ENCODE measurements around the gene INHBB. TPM values are rescaled to one million over a fixed set of nuclear protein-coding genes. Genes with fewer than 3 reads are reported as not detected.

Gene INHBB
- total RNA-seq, 1 experiment from 2014 or later = 0.27 TPM

- no peaks in the 10 kb centered on the region for H3K27me3 ChIP-seq (ENCODE audit: insufficient read depth, low read length)
- BruUV-seq (replicated peaks) = no TSS peak
- no peak overlapping the region for H3K4me3 ChIP-seq (replicated peaks in 1 of 2; ENCODE audit: low read depth in 1 of 2, low read length in 2 of 2)
- ChIA-PET CTCF (no interaction called here), POLR2A (no interaction called here), RAD21 (ENCODE audit: low non-redundant PET in 1 of 2, low total read pairs in 2 of 2, uncharacterized antibody in 2 of 2, unreplicated experiment in 2 of 2) (no interaction called here)
- no peaks in the 10 kb centered on the region for H4K20me1 ChIP-seq (ENCODE audit: insufficient read depth)
- no peak overlapping the region for H2AFZ ChIP-seq (ENCODE audit: low read depth, low read length, poor library complexity, severe bottlenecking)
- intact Hi-C loops (cut with micrococcal nuclease) = no loop called here
- H3K27ac ChIP-seq (ENCODE audit: low read depth, low read length) = no peak overlapping the region
- H3K36me3 ChIP-seq (ENCODE audit: control insufficient read depth in 1 of 2, insufficient read depth in 2 of 2, low read length in 2 of 2) = no peaks in the 10 kb centered on the region
- no peaks in the 10 kb centered on the region for H3K79me2 ChIP-seq (ENCODE audit: insufficient read depth, low read length)
- no peaks in the 10 kb centered on the region for H3K9me3 ChIP-seq (ENCODE audit: control insufficient read depth in 1 of 2, insufficient read depth in 1 of 2, low read depth in 1 of 2, low read length in 2 of 2)
- H3K9me2 ChIP-seq (ENCODE audit: insufficient read depth) = no peaks in the 10 kb centered on the region
- DNase-seq (ENCODE audit: low read depth, low spot score) (no peak), ATAC-seq (no peak)
- no peak overlapping the region for H3K4me2 ChIP-seq (ENCODE audit: low read length)
- no peak overlapping the region for H3K9ac ChIP-seq (ENCODE audit: low read length)
- TF ChIP-seq EGR1 (IDR thresholded peaks at IDR 0.05; ENCODE audit: low read depth) = no peak
- TF ChIP-seq POLR2A (IDR thresholded peaks at IDR 0.05; ENCODE audit: borderline replicate concordance, extremely low read depth, insufficient read depth, insufficient read length) = no peak
- H3K4me1 ChIP-seq (ENCODE audit: control insufficient read depth in 1 of 2, insufficient read depth in 2 of 2, low read length in 2 of 2) = peaks cover 2 to 9% of the 10 kb centered on the region in 2 experiments; a peak in 3 of 4 replicates
Observed at GRCh38 chr2:120321721-120322284, 24.1 kb upstream of the INHBB start.

- H3K79me2 ChIP-seq (ENCODE audit: insufficient read depth, low read length) = no peaks in the 10 kb centered on the region
- no peaks in the 10 kb centered on the region for H3K9me3 ChIP-seq (ENCODE audit: control insufficient read depth in 1 of 2, insufficient read depth in 1 of 2, low read depth in 1 of 2, low read length in 2 of 2)
- H3K9me2 ChIP-seq (ENCODE audit: insufficient read depth) = no peaks in the 10 kb centered on the region
- ATAC-seq = no peak
- ChIA-PET CTCF (no interaction called here), POLR2A (no interaction called here), RAD21 (ENCODE audit: low non-redundant PET in 1 of 2, low total read pairs in 2 of 2, uncharacterized antibody in 2 of 2, unreplicated experiment in 2 of 2) (no interaction called here)
- DNase-seq (ENCODE audit: low read depth, low spot score) = no peak
- H3K4me2 ChIP-seq (ENCODE audit: low read length) = no peak overlapping the region
- no peaks in the 10 kb centered on the region for H4K20me1 ChIP-seq (ENCODE audit: insufficient read depth)
- H3K36me3 ChIP-seq (ENCODE audit: control insufficient read depth in 1 of 2, insufficient read depth in 2 of 2, low read length in 2 of 2) = no peaks in the 10 kb centered on the region
- no peak overlapping the region for H3K9ac ChIP-seq (ENCODE audit: low read length)
- H3K4me3 ChIP-seq (replicated peaks in 1 of 2; ENCODE audit: low read depth in 1 of 2, low read length in 2 of 2) = no peak overlapping the region
- no peaks in the 10 kb centered on the region for H3K27me3 ChIP-seq (ENCODE audit: insufficient read depth, low read length)
- no TSS peak for BruUV-seq (replicated peaks)
- peaks cover 2 to 9% of the 10 kb centered on the region in 2 experiments; a peak in 3 of 4 replicates for H3K4me1 ChIP-seq (ENCODE audit: control insufficient read depth in 1 of 2, insufficient read depth in 2 of 2, low read length in 2 of 2)
- no peak overlapping the region for H2AFZ ChIP-seq (ENCODE audit: low read depth, low read length, poor library complexity, severe bottlenecking)
- intact Hi-C loops (cut with micrococcal nuclease) = no loop called here
- H3K27ac ChIP-seq (ENCODE audit: low read depth, low read length) = no peak overlapping the region
- TF ChIP-seq SIN3A (IDR thresholded peaks at IDR 0.05; ENCODE audit: low read depth) (no peak), SP1 (IDR thresholded peaks at IDR 0.05; ENCODE audit: low read depth) (no peak), TCF7L2 (IDR thresholded peaks at IDR 0.05; ENCODE audit: borderline replicate concordance, extremely low read depth, insufficient read depth, insufficient read length) (no peak), ZBTB33 (IDR thresholded peaks at IDR 0.05; ENCODE audit: extremely low read depth, insufficient replicate concordance, low read length) (no peak), ATF3 (IDR thresholded peaks at IDR 0.05) (no peak), EZH2phosphoT487 (IDR thresholded peaks at IDR 0.05; ENCODE audit: borderline replicate concordance) (no peak), REST (IDR thresholded peaks at IDR 0.05; ENCODE audit: low read depth) (no peak), CBX3 (IDR thresholded peaks at IDR 0.05; ENCODE audit: low read depth) (no peak), POLR2A (IDR thresholded peaks at IDR 0.05; ENCODE audit: borderline replicate concordance, extremely low read depth, insufficient read depth, insufficient read length) (no peak), MAX (IDR thresholded peaks at IDR 0.05) (no peak)
Observed at GRCh38 chr2:120322329-120322728, 23.6 kb upstream of the INHBB start.

Data from HCT116 (cell line).